ENCODE results near the gene TENT5A. TPM values are rescaled to one million over a fixed set of nuclear protein-coding genes. Genes with fewer than 3 reads are reported as not detected.

Gene TENT5A
- total RNA-seq, result 1 to 10 TPM; 1.1 to 1.2 TPM

GRCh38 chr6:81752084-81752920 lies at the start of gene TENT5A:
TENT5A (minus strand) TSS chr6:81752681; CDS start chr6:81752141, 540 bp downstream.
- Mint-ChIP-seq H3K4me3 (peak within 1 kb of the TSS; percentile 76), H3K27me3 (peaks cover 23% of the 10 kb centered on the region), H3K4me1 (ENCODE audit: low read depth) (peaks cover 29% of the 10 kb centered on the region), H3K9me3 (no peaks in the 10 kb centered on the region), H3K27ac (peak within 1 kb of the TSS; percentile 76), H3K36me3 (ENCODE audit: low read depth) (no peaks in the 10 kb centered on the region)
- DNase-seq (peak; percentile 88), ATAC-seq (peak; percentile 80)
- POLR2A ChIA-PET, result no interaction called here
- TF ChIP-seq, protein P1, sequence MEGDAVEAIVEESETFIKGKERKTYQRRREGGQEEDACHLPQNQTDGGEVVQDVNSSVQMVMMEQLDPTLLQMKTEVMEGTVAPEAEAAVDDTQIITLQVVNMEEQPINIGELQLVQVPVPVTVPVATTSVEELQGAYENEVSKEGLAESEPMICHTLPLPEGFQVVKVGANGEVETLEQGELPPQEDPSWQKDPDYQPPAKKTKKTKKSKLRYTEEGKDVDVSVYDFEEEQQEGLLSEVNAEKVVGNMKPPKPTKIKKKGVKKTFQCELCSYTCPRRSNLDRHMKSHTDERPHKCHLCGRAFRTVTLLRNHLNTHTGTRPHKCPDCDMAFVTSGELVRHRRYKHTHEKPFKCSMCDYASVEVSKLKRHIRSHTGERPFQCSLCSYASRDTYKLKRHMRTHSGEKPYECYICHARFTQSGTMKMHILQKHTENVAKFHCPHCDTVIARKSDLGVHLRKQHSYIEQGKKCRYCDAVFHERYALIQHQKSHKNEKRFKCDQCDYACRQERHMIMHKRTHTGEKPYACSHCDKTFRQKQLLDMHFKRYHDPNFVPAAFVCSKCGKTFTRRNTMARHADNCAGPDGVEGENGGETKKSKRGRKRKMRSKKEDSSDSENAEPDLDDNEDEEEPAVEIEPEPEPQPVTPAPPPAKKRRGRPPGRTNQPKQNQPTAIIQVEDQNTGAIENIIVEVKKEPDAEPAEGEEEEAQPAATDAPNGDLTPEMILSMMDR (IDR thresholded peaks at IDR 0.05), result no peak
- intact Hi-C loops (cut with micrococcal nuclease), result loop anchor here (10.0 kb wide), 2 partner anchors 1148 to 1418 kb away; no protein-coding TSS in a partner anchor
- CTCF ChIA-PET, result interaction anchor here (1.1 to 1.8 kb wide), 2 partner anchors 10 to 1415 kb away, joined by 3 to 7 read pairs; no protein-coding TSS in a partner anchor

- H3K27ac Mint-ChIP-seq, result no peak overlapping the region
- no peaks in the 10 kb centered on the region for H3K27me3 Mint-ChIP-seq
- H3K36me3 Mint-ChIP-seq (ENCODE audit: low read depth), result no peaks in the 10 kb centered on the region
- no peaks in the 10 kb centered on the region for H3K9me3 Mint-ChIP-seq
- no peak for ATAC-seq
- ChIA-PET POLR2A (no interaction called here), CTCF (interaction anchor here (0.5 kb wide), 1 partner anchor 1210 kb away, joined by 3 read pairs; no protein-coding TSS in a partner anchor)
- intact Hi-C loops (cut with micrococcal nuclease), result no loop called here
- TF ChIP-seq, protein P1 (IDR thresholded peaks at IDR 0.05), result no peak
- no peaks in the 10 kb centered on the region for H3K4me1 Mint-ChIP-seq (ENCODE audit: low read depth)
- no peak for DNase-seq
- H3K4me3 Mint-ChIP-seq, result no peak overlapping the region
Observed at GRCh38 chr6:81801489-81801888, 49.0 kb upstream of the TENT5A start.

- intact Hi-C loops (cut with micrococcal nuclease), result no loop called here
- no peaks in the 10 kb centered on the region for H3K9me3 Mint-ChIP-seq
- no peak for DNase-seq
- ChIA-PET CTCF (no interaction called here), POLR2A (no interaction called here)
- TF ChIP-seq, protein P1 (IDR thresholded peaks at IDR 0.05), result no peak
- no peaks in the 10 kb centered on the region for H3K36me3 Mint-ChIP-seq (ENCODE audit: low read depth)
- no peak overlapping the region for H3K4me3 Mint-ChIP-seq
- H3K4me1 Mint-ChIP-seq (ENCODE audit: low read depth), result no peaks in the 10 kb centered on the region
- no peak for ATAC-seq
- H3K27me3 Mint-ChIP-seq, result peaks cover 1% of the 10 kb centered on the region
- H3K27ac Mint-ChIP-seq, result no peak overlapping the region
Observed at GRCh38 chr6:81800666-81801065, 48.2 kb upstream of the TENT5A start.

GRCh38 chr6:81799323-81799722 lies 46.8 kb upstream of the TENT5A start:
- ChIA-PET POLR2A (no interaction called here), CTCF (no interaction called here)
- H3K36me3 Mint-ChIP-seq (ENCODE audit: low read depth), result no peaks in the 10 kb centered on the region
- H3K27me3 Mint-ChIP-seq, result peaks cover 1% of the 10 kb centered on the region
- no peaks in the 10 kb centered on the region for H3K4me1 Mint-ChIP-seq (ENCODE audit: low read depth)
- TF ChIP-seq, protein P1 (IDR thresholded peaks at IDR 0.05), result no peak
- no peak overlapping the region for H3K4me3 Mint-ChIP-seq
- intact Hi-C loops (cut with micrococcal nuclease), result no loop called here
- no peak overlapping the region for H3K27ac Mint-ChIP-seq
- ATAC-seq (no peak), DNase-seq (no peak)
- H3K9me3 Mint-ChIP-seq, result no peaks in the 10 kb centered on the region

- intact Hi-C loops (cut with micrococcal nuclease), result no loop called here
- CTCF ChIA-PET, result no interaction called here
- peaks cover 1% of the 10 kb centered on the region for H3K27me3 Mint-ChIP-seq
- H3K27ac Mint-ChIP-seq, result no peak overlapping the region
- H3K36me3 Mint-ChIP-seq (ENCODE audit: low read depth), result no peaks in the 10 kb centered on the region
- ATAC-seq, result no peak
- TF ChIP-seq, protein P1 (IDR thresholded peaks at IDR 0.05), result no peak
- DNase-seq, result no peak
- H3K9me3 Mint-ChIP-seq, result no peaks in the 10 kb centered on the region
- POLR2A ChIA-PET, result no interaction called here
- H3K4me1 Mint-ChIP-seq (ENCODE audit: low read depth), result no peaks in the 10 kb centered on the region
- H3K4me3 Mint-ChIP-seq, result no peak overlapping the region
Observed at GRCh38 chr6:81797591-81797990, 45.1 kb upstream of the TENT5A start.
